Fibroblast of skin of abdomen (primary cell): ENCODE data around the gene UNC79.
A peak's percentile ranks its signal among the peaks of the same experiment; 100 is the strongest.

Experiments used
- DNase-seq: peaks from one replicate; pipeline ENCODE4 v3.0.0-alpha.2; 2013

UNC79 gene

GRCh38 chr14:93665169-93665568 is 234.4 kb downstream of the UNC79 start:
- DNase-seq, result no peak

- no peak for DNase-seq
Measured at GRCh38 chr14:93669632-93670031, 238.9 kb downstream of the UNC79 start.

- no peak for DNase-seq
Measured at GRCh38 chr14:93674343-93674742, 243.6 kb downstream of the UNC79 start.

- no peak for DNase-seq
Measured at GRCh38 chr14:93675651-93676050, 244.9 kb downstream of the UNC79 start.

GRCh38 chr14:93676416-93676958 is 245.7 kb downstream of the UNC79 start:
- DNase-seq, result no peak

DNA sequence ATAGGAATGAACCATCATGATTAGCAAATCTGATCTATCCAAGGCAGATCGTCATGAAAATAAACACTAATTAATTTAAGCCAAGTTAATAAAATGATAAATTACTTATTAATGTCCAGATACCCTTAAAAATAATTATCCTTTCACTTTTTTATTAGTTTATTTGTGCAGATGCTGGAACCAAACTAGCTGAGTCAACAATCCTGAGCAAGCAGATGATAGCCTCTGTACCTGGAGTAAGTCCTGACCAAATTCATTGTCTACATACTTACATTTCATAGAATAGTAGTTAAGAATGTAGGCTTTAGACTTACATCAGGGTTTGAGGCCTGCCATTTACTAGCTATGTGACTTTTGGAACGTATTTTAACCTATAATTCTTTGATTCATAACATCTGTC is 251.7 kb downstream of the UNC79 start:
- DNase-seq, result no peak

DNA sequence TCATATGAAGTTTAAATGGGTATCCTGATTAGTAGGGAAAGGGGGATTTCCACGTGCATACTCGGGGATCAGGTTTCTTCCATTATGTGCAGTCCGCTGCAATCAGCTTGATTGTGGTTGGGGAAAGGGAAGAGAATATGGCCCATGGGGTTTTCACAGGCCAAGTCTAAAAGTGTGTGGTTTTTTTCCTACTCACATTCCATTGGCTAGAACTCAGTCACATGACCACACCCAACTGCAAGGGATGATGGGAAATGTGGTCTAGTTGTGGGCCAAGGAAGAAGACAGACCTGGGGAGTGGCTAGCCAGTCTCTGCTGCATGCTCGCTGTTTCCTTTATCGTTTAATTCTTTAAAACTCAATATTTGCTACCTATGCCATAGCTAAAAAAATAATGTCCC is 252.5 kb downstream of the UNC79 start:
- peak; percentile 0 for DNase-seq

GRCh38 chr14:93685121-93685895 is 254.6 kb downstream of the UNC79 start:
- DNase-seq, result no peak

DNA sequence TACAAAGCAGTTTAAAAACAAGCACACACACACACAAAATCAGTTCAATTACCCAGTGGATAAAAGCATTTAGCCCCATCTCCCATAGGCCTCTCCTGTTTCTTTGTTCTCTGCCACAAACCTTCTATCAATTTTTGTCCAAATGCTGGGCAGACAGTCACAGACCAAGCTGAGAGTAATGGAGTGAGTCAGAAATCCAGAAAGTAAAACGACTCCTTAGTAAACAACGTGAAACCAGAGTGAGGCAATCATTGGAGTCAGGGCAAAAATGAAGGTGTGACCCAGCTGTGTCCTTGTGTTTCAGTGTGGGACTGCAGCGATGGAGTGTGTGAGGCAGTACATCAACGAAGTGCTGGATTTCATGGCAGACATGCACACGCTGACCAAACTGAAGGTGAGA is 255.5 kb downstream of the UNC79 start:
- no peak for DNase-seq

DNA sequence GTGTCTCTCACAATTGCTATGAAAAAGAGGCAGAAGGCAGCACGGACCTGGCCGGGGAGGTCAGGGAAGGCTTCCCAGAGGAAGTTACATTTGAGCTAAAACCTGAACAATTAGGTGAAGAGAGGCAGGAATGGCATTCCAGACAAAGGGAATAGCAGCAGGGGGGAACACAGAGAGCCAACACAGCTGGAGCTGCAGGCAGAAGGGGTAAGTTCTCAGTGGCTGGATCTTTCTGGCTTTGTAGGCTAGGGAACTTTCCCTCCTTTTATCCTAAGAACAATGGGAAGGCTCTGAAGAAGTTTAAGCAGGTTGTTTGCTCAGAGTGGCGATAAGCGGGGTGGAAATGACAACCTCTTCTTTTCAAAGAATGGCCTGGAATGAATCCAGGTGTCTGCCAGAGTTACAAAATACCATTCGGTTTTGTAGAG is 257.5 kb downstream of the UNC79 start:
- no peak for DNase-seq

DNA sequence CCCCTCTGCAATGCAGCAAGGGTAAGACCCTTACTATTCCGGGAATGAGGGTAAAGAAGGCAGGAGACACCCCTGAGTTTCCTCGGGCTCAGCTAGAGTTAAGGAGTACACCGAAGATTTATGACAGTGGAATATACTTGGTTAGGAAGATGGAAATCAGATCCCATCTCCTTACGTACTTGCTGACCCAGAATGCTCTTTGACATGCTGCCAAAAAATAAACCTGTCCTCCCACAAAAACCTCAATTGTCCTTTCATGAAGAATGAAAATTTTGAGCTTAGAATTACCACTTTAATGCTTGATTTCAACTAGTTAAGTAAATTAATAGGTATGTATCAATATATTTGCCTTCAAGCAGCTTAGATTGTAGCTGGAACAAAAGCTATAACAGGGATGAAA is 258.1 kb downstream of the UNC79 start:
- no peak for DNase-seq

GRCh38 chr14:93690146-93690545 is 259.4 kb downstream of the UNC79 start:
- no peak for DNase-seq

DNA sequence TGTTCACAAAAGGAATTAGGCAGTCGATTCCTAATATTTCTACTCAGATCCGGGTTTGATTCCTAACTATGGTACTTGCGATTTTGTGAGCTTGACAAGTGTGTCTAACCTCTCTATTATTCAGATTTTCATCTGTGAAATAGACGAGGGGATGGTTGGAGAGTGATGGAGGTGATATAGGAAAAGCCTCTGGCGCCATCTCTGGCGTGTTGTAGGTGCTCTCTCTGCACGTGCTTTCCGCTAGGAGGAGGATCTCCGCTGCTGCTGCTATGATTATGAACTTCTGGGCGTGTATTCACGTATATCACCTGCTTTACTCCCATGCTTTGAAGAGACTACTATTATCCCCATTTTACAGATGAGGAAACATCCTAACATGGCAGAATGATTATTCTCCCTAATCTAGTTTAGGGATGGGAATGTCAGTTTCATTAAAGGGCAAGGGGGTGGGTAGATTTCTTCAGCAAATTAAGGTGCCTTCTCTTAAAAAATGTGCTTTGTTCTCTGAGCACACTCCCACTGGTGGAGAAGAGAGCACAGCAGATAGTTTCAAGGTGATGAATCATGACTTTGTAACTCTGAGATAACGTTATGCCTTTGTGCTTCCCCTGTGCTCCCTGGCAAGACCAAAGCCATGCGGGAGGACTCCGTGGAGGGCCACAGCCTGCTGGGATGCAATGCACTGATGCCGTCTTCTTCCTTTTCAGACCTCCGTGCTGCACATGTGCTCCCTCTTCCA is 260.5 kb downstream of the UNC79 start:
- no peak for DNase-seq

DNA sequence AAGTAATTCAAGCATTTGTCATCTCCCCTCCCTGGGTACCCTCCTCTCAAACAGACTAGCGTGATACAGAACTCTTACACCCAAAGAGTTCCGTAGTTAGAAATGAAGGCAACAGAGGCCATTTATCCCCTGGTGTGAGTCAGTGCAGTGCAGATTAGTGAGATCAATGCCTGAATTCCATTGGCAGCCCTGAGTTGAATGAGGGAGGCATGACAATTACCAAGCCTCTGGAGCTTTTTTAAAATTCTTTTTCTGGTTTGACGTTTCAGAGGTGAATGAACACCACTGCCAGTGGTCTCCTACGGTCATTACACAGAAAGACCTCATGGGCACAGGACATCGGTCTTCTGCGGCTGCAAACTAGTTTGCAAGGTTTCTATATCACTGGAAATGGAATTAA is 263.2 kb downstream of the UNC79 start:
- no peak for DNase-seq

DNA sequence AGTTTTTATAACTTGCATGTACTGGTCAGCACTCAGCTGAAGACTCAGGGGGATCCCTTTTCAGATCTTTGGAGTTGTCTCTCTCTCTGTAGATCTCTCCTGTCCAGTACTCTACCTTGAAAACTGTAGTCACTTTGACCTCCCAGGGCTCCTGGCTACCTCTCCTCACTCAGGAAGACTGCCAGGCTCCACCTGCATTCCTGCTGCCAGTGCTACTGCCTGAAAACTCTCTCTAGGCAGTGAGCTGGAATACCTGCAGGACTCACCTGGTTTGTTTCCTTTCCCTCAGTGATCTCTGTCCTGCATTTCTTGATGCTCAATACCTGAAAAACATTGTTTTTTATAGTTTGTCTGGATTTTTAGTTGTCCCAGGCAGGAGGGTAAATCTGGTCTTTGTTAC is 270.2 kb downstream of the UNC79 start:
- no peak for DNase-seq

- DNase-seq, result no peak
Measured at GRCh38 chr14:93701562-93701961, 270.8 kb downstream of the UNC79 start.

GRCh38 chr14:93702946-93703345 is 272.2 kb downstream of the UNC79 start:
- DNase-seq, result no peak

- no peak for DNase-seq
Measured at GRCh38 chr14:93703941-93704340, 273.2 kb downstream of the UNC79 start.

GRCh38 chr14:93705513-93706156 is 274.9 kb downstream of the UNC79 start:
- no peak for DNase-seq

- no peak for DNase-seq
Measured at GRCh38 chr14:93706360-93706955, 275.7 kb downstream of the UNC79 start.

DNA sequence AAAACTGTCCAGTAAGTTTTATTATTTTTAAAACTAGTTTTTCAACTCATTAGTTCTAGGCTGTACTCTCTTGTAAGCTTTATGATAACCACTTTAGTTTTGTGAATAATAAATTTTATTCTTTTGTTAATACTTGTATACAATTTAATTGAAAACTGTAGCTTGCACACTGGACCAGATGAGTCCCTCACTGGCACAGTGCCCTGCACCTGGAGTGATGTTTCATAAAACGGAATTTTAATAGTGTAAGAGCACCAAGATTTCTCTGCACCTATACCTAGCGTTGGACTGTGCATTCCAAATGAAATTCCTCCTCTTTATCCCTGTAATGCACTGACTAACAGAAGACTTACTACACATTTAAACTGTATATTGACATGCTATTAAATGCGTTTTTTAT is 276.7 kb downstream of the UNC79 start:
- DNase-seq, result no peak

DNA sequence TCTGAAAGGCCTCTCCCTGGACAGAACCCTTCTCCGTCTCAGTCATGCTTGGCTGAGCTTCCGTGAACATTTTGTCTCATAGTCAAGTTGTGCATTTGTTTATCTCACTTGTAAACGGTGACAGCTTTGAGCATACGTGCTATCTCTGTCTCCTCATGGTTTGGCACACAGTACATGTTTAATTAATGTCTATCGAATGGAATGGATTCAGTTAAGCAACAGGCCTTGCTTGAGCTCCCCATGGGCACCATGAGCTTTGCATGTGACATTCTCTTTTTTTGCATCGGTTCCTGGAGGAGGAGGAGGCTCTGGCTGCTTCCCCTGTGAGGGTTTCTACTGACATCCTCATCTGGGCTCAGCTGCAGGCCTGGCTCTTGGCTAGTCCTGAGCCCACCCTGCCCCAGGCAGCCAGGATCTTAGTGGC is 277.6 kb downstream of the UNC79 start:
- no peak for DNase-seq

DNA sequence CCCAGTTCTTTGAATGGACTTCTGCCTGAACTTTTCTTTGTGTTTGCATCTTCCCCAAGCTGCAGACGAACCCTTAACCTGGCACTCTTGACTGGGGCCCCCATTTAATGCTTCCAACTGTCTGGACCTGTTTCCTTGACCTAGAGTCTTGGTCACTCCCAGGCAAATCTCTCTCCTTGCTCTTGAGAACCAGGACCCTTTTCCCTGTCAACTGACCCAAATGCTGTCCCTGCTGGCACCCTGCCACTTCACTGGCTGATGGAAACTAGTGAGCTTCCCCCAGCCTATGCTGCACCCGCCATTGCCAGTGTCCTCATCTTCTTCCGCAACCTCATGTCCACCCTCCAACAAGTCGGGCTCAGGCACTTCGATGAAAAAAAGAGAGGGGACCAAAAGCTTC is 278.1 kb downstream of the UNC79 start:
- no peak for DNase-seq
